Measurements from ENCODE around the gene KMT2C.

DNA sequence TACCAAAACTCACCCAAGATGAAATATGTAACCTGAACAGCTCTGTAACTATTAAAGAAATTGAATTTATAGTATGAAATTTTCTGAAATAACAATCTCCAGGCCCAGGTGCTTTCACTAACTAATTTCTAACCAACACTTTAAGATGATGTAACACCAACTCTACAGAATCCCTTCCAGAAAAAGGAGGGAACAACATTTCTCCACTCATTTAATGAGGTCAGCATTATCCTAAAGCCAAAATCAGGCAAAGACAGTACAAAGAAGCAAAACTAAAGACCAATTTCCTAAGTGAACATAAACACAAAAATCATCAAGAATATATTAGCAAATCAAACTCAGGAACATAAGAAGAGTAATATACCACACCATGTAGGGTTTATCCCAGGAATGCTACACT, 65.5 kb downstream of the KMT2C start:
- TF ChIP-seq POLR2A (IDR thresholded peaks at IDR 0.05; ENCODE audit: low read depth, low read length) (no peak), POLR2AphosphoS5 (IDR thresholded peaks at IDR 0.05; ENCODE audit: low read depth, low read length) (no peak), PAX5 (IDR thresholded peaks at IDR 0.05; ENCODE audit: insufficient read depth, low read length, severe bottlenecking) (no peak), TAF1 (IDR thresholded peaks at IDR 0.05; ENCODE audit: low read depth, low read length) (no peak), SPI1 (IDR thresholded peaks at IDR 0.05; ENCODE audit: low read depth, low read length) (no peak)

Measured in GM12891 (cell line).